Brain microvascular endothelial cell (primary cell): ENCODE measurements around the gene CLASP2.
"Not testable (repeated sequence)": the region's sequence is repeated elsewhere in the genome, so short reads cannot be mapped to it uniquely, and the experiment has no call there.

Source experiments
- DNase-seq: peaks from one replicate; pipeline ENCODE4 v3.0.0-alpha.2; 2020
- H3K27ac ChIP-seq: fragments of 250-450 bp; sonication (Bioruptor Pico); 2 replicates; pipeline ENCODE4 v1.5.1; 2020; ENCODE audit warnings: mild to moderate bottlenecking, moderate library complexity
- H3K27me3 ChIP-seq: fragments of 250-450 bp; sonication (Bioruptor Pico); replicated peaks from 2 replicates; pipeline ENCODE4 v1.5.1; 2020; ENCODE audit warnings: mild to moderate bottlenecking
- H3K36me3 ChIP-seq: fragments of 250-450 bp; sonication (Bioruptor Pico); replicated peaks from 2 replicates; pipeline ENCODE4 v1.5.1; 2020; ENCODE audit warnings: mild to moderate bottlenecking
- H3K4me3 ChIP-seq: 2 replicates; pipeline ENCODE4 v1.5.1; 2011; ENCODE audit warnings: low read depth, mild to moderate bottlenecking, control low read depth, low read length, moderate library complexity
- CTCF ChIP-seq: IDR thresholded peaks from 2 replicates; pipeline ENCODE4 v1.5.1; 2011; ENCODE audit warnings: low read depth, mild to moderate bottlenecking, moderate library complexity, low read length, control low read depth, inconsistent platforms; ENCODE audit errors: missing control alignments
- in situ Hi-C: cut with HindIII; loops from 2 replicates; pipeline ENCODE4 v1.10.0; 2017; ENCODE audit warnings: low sequenced_read_pairs, low pct_ligation_motif_present

CLASP2 gene

GRCh38 chr3:33461097-33461496 lies 257.0 kb downstream of the CLASP2 start:
- Histone ChIP-seq H3K27me3 (no peaks in the 10 kb centered on the region), H3K36me3 (no peaks in the 10 kb centered on the region), H3K4me3 (no peak overlapping the region), H3K27ac (no peak overlapping the region)
- in situ Hi-C loops: no loop called here
- TF ChIP-seq CTCF: no peak
- DNase-seq: no peak

- H3K27ac ChIP-seq, H3K27me3 ChIP-seq, in situ Hi-C loops, H3K36me3 ChIP-seq, DNase-seq, H3K4me3 ChIP-seq: not testable (repeated sequence)
These were observed 258.5 kb downstream of the CLASP2 start for GRCh38 chr3:33459577-33459976.

- Histone ChIP-seq H3K27me3 (no peaks in the 10 kb centered on the region), H3K4me3 (no peak overlapping the region), H3K27ac (no peak overlapping the region), H3K36me3 (no peaks in the 10 kb centered on the region)
- DNase-seq: no peak
- TF ChIP-seq CTCF: no peak
- in situ Hi-C loops: no loop called here
These were observed 259.6 kb downstream of the CLASP2 start for GRCh38 chr3:33458446-33458845.

- Histone ChIP-seq H3K27ac (no peak overlapping the region), H3K27me3 (no peaks in the 10 kb centered on the region), H3K36me3 (no peaks in the 10 kb centered on the region), H3K4me3 (no peak overlapping the region)
- TF ChIP-seq CTCF: no peak
- no peak for DNase-seq
- in situ Hi-C loops: no loop called here
These were observed 261.3 kb downstream of the CLASP2 start for GRCh38 chr3:33456756-33457155.

GRCh38 chr3:33453331-33453761 lies 264.7 kb downstream of the CLASP2 start:
- H3K27ac ChIP-seq: no peak overlapping the region
- H3K36me3 ChIP-seq: no peaks in the 10 kb centered on the region
- in situ Hi-C loops: no loop called here
- no peak for DNase-seq
- H3K4me3 ChIP-seq: no peak overlapping the region
- TF ChIP-seq CTCF: no peak
- H3K27me3 ChIP-seq: no peaks in the 10 kb centered on the region

GRCh38 chr3:33451994-33452393 lies 266.1 kb downstream of the CLASP2 start:
- DNase-seq, H3K27ac ChIP-seq, H3K4me3 ChIP-seq, H3K36me3 ChIP-seq, in situ Hi-C loops, H3K27me3 ChIP-seq: not testable (repeated sequence)

GRCh38 chr3:33447958-33448357 lies 270.1 kb downstream of the CLASP2 start:
- no peak for TF ChIP-seq CTCF
- Histone ChIP-seq H3K27me3 (no peaks in the 10 kb centered on the region), H3K36me3 (no peaks in the 10 kb centered on the region), H3K27ac (no peak overlapping the region), H3K4me3 (no peak overlapping the region)
- in situ Hi-C loops: no loop called here
- no peak for DNase-seq

- H3K27me3 ChIP-seq, H3K36me3 ChIP-seq, DNase-seq, in situ Hi-C loops, H3K4me3 ChIP-seq, H3K27ac ChIP-seq: not testable (repeated sequence)
These were observed 270.8 kb downstream of the CLASP2 start for GRCh38 chr3:33447256-33447625.
